B cell (primary cell): ENCODE results near the gene DRC7. TPM values are rescaled to one million over a fixed set of nuclear protein-coding genes. Genes with fewer than 3 reads are reported as not detected.
"Not testable (repeated sequence)": the region's sequence is repeated elsewhere in the genome, so short reads cannot be mapped to it uniquely, and the experiment has no call there.

Experiments used
- ATAC-seq: fragments of 200-7000 bp; cut with Tn5 transposase; one replicate; pipeline ENCODE4 v1.10.0; 2021; ENCODE audit warnings: low read depth, mild to moderate bottlenecking, moderate number of reproducible peaks, moderate library complexity
- CTCF ChIA-PET: fragments of 350-600 bp; sonication (Branson Sonifier 250); formaldehyde crosslinking; loops from one replicate; lab custom pipeline; 2021; ENCODE audit warnings: antibody characterized with exemption, inconsistent platforms; lab: Charles Lee
- POLR2A ChIA-PET: fragments of 350-600 bp; sonication (Branson Sonifier 250); formaldehyde crosslinking; loops from one replicate; lab custom pipeline; 2021; ENCODE audit warnings: antibody characterized with exemption; lab: Charles Lee
- DNase-seq: peaks from one replicate; pipeline ENCODE4 v3.0.0; 2013
- H2AFZ ChIP-seq: 2 replicates; pipeline ENCODE4 v1.6.1; 2012; ENCODE audit warnings: mild to moderate bottlenecking, low read depth, low read length; ENCODE audit not compliant: insufficient read depth, poor library complexity, severe bottlenecking
- H3K27ac ChIP-seq, 2 donors: 1 replicate in 1 of 2; 2 replicates in 1 of 2; pipeline ENCODE4 v1.5.1; 2012 to 2013; ENCODE audit warnings: low read length in 2 of 2, mild to moderate bottlenecking in 2 of 2, moderate library complexity in 1 of 2
- H3K27me3 ChIP-seq, 4 experiments: fragments of 200-600 bp in 1 of 4; sonication (generic) in 1 of 4; replicated peaks in 1 of 4; 1 replicate in 2 of 4; 2 replicates in 2 of 4; pipeline versions ENCODE4 v1.6.1 to v1.7.0; 2013 to 2016; ENCODE audit warnings: low read length in 3 of 4, mild to moderate bottlenecking in 2 of 4, mixed read lengths in 1 of 4, moderate library complexity in 1 of 4; ENCODE audit not compliant: insufficient read depth in 4 of 4, control insufficient read depth in 3 of 4; ENCODE audit errors: control extremely low read depth in 1 of 4
- H3K36me3 ChIP-seq, 2 experiments: replicated peaks in 1 of 2; 1 replicate in 1 of 2; 2 replicates in 1 of 2; pipeline versions ENCODE4 v1.6.1 to v1.7.1; 2013; ENCODE audit warnings: low read length in 1 of 2; ENCODE audit not compliant: insufficient read depth in 2 of 2, control insufficient read depth in 1 of 2; ENCODE audit errors: control extremely low read depth in 1 of 2, extremely low read depth in 1 of 2
- H3K4me1 ChIP-seq, 2 donors: fragments of 200-600 bp in 1 of 2; sonication (generic) in 1 of 2; 1 replicate in 1 of 2; 2 replicates in 1 of 2; pipeline versions ENCODE4 v1.5.1 to v1.6.1; 2013 to 2017; ENCODE audit warnings: low read length in 2 of 2; ENCODE audit not compliant: control insufficient read depth in 2 of 2, insufficient read depth in 2 of 2
- H3K4me2 ChIP-seq: replicated peaks from 2 replicates; pipeline ENCODE3; 2012; ENCODE audit warnings: mild to moderate bottlenecking, low read depth, low read length; ENCODE audit not compliant: poor library complexity, severe bottlenecking
- H3K4me3 ChIP-seq, 5 experiments: fragments of 200-600 bp in 1 of 5; sonication (generic) in 1 of 5; 1 replicate in 3 of 5; 2 replicates in 2 of 5; pipeline versions ENCODE4 v1.5.1 to v1.7.0; 2011 to 2016; ENCODE audit warnings: low read length in 4 of 5, mild to moderate bottlenecking in 4 of 5, low read depth in 2 of 5, control low read depth in 1 of 5, moderate library complexity in 1 of 5; ENCODE audit not compliant: insufficient read depth in 1 of 5; ENCODE audit errors: control extremely low read depth in 1 of 5, extremely low read depth in 1 of 5
- H3K79me2 ChIP-seq: fragments of 200-600 bp; sonication (generic); one replicate; pipeline ENCODE4 v1.6.0; 2016; ENCODE audit warnings: low read length; ENCODE audit not compliant: control insufficient read depth, insufficient read depth
- H3K9ac ChIP-seq: fragments of 200-600 bp; sonication (generic); 2 replicates; pipeline ENCODE4 v1.6.1; 2017; ENCODE audit warnings: mild to moderate bottlenecking, low read length, moderate library complexity
- H3K9me3 ChIP-seq, 3 donors: one replicate each; pipeline versions ENCODE4 v1.6.1 to v1.7.1; 2013; ENCODE audit warnings: low read length in 2 of 3; ENCODE audit not compliant: control insufficient read depth in 2 of 3, insufficient read depth in 1 of 3; ENCODE audit errors: control extremely low read depth in 1 of 3
- H4K20me1 ChIP-seq: 2 replicates; pipeline ENCODE4 v1.6.0; 2012; ENCODE audit warnings: mild to moderate bottlenecking, low read length; ENCODE audit not compliant: insufficient read depth, control insufficient read depth, poor library complexity, severe bottlenecking
- H3K27ac Mint-ChIP-seq: one replicate; pipeline ENCODE4 v1.8.0; 2021; ENCODE audit warnings: mixed read lengths
- H3K27me3 Mint-ChIP-seq: one replicate; pipeline ENCODE4 v1.8.0; 2021; ENCODE audit warnings: mixed read lengths
- H3K4me1 Mint-ChIP-seq: one replicate; pipeline ENCODE4 v1.8.0; 2021; ENCODE audit warnings: mixed read lengths
- H3K4me3 Mint-ChIP-seq: one replicate; pipeline ENCODE4 v1.8.0; 2021; ENCODE audit warnings: mixed read lengths
- H3K9me3 Mint-ChIP-seq: one replicate; pipeline ENCODE4 v1.8.0; 2022; ENCODE audit warnings: mixed read lengths; ENCODE audit not compliant: insufficient read depth
- CTCF ChIP-seq: fragments of 200-600 bp; IDR thresholded peaks from one replicate; pipeline ENCODE4 v1.8.0; 2022; ENCODE audit warnings: antibody characterized with exemption, mild to moderate bottlenecking
- EZH2 ChIP-seq: IDR thresholded peaks from 2 replicates; pipeline ENCODE4 v1.6.1; 2012; ENCODE audit warnings: borderline replicate concordance, low read depth, mild to moderate bottlenecking, moderate library complexity, low read length; ENCODE audit not compliant: insufficient read depth, poor library complexity, severe bottlenecking
- WGBS: methylation state at CpG from one replicate; pipeline ENCODE4 v1.1.5; 2013; ENCODE audit warnings: missing lambda C conversion rate; ENCODE audit not compliant: insufficient coverage; 5-methylcytosine and 5-hydroxymethylcytosine counted together
- intact Hi-C: fragments of 100-400 bp; cut with micrococcal nuclease; formaldehyde crosslinking; loops from one replicate; pipeline ENCODE4 v1.10.0; 2022
- polyA plus RNA-seq: library from polyadenylated mRNA; depleted of rRNA; stranded (reverse); fragments of >200 nt; gene quantifications from 2 replicates; pipeline ENCODE4 v1.2.3, GENCODE V29; 2012
- total RNA-seq, 2 donors: library from RNA; stranded (reverse); fragments of 120-200 nt in 1 of 2; gene quantifications; 1 replicate in 1 of 2; 2 replicates in 1 of 2; pipeline versions ENCODE4 v1.2.3 to v1.2.4, GENCODE V29; 2013 to 2022

The DRC7 gene
- total and polyA plus RNA-seq, 2 donors (not counting 1 experiment from before 2014, with no cell fraction given) = 0.12 to 0.22 TPM

- intact Hi-C loops = no loop called here
- H2AFZ ChIP-seq = no peak overlapping the region
- no peaks in the 10 kb centered on the region for H3K4me1 ChIP-seq
- no peak overlapping the region for H3K4me3 Mint-ChIP-seq
- no peaks in the 10 kb centered on the region for H3K79me2 ChIP-seq
- H3K4me2 ChIP-seq = no peak overlapping the region
- ATAC-seq = no peak
- H4K20me1 ChIP-seq = no peaks in the 10 kb centered on the region
- H3K9me3 Mint-ChIP-seq = no peaks in the 10 kb centered on the region
- peaks cover 0 to 4% (median 2%) of the 10 kb centered on the region in 4 experiments for H3K27me3 ChIP-seq
- peaks cover 18% of the 10 kb centered on the region for H3K27me3 Mint-ChIP-seq
- no peaks in the 10 kb centered on the region for H3K4me1 Mint-ChIP-seq
- no peak for DNase-seq
- H3K36me3 ChIP-seq = no peaks in the 10 kb centered on the region
- 61% methylated on average over 4 of the region's 4 CpGs for WGBS
- H3K27ac ChIP-seq = no peak overlapping the region
- TF ChIP-seq EZH2 = no peak
- TF ChIP-seq CTCF = no peak
- H3K9ac ChIP-seq = no peak overlapping the region
- POLR2A ChIA-PET = no interaction called here
- H3K27ac Mint-ChIP-seq = no peak overlapping the region
- H3K4me3 ChIP-seq = no peak overlapping the region
- no peaks in the 10 kb centered on the region for H3K9me3 ChIP-seq
- CTCF ChIA-PET = no interaction called here
Observed at GRCh38 chr16:57670196-57670595, 24.4 kb upstream of the DRC7 start.

- H3K9me3 Mint-ChIP-seq, H3K9me3 ChIP-seq, H3K27ac ChIP-seq, H3K4me3 ChIP-seq, H4K20me1 ChIP-seq, ATAC-seq, H3K9ac ChIP-seq, H3K79me2 ChIP-seq, H3K4me1 ChIP-seq, POLR2A ChIA-PET, H3K36me3 ChIP-seq, intact Hi-C loops, H2AFZ ChIP-seq, H3K4me2 ChIP-seq, H3K4me3 Mint-ChIP-seq, H3K4me1 Mint-ChIP-seq, H3K27ac Mint-ChIP-seq, DNase-seq, H3K27me3 ChIP-seq: not testable (repeated sequence)
- 95% methylated on average over 4 of the region's 7 CpGs for WGBS
- H3K27me3 Mint-ChIP-seq = peaks cover 18% of the 10 kb centered on the region
- CTCF ChIA-PET = interaction anchor here (0.6 kb wide), 1 partner anchor 1180 kb away, joined by 3 read pairs; no protein-coding TSS in a partner anchor
Observed at GRCh38 chr16:57671451-57671850, 23.2 kb upstream of the DRC7 start.
